ENCODE results near the gene CD300LF. TPM values are rescaled to one million over a fixed set of nuclear protein-coding genes. Genes with fewer than 3 reads are reported as not detected.

Gene CD300LF
- total RNA-seq, 1 experiment from 2014 or later = 0.13 TPM

DNA sequence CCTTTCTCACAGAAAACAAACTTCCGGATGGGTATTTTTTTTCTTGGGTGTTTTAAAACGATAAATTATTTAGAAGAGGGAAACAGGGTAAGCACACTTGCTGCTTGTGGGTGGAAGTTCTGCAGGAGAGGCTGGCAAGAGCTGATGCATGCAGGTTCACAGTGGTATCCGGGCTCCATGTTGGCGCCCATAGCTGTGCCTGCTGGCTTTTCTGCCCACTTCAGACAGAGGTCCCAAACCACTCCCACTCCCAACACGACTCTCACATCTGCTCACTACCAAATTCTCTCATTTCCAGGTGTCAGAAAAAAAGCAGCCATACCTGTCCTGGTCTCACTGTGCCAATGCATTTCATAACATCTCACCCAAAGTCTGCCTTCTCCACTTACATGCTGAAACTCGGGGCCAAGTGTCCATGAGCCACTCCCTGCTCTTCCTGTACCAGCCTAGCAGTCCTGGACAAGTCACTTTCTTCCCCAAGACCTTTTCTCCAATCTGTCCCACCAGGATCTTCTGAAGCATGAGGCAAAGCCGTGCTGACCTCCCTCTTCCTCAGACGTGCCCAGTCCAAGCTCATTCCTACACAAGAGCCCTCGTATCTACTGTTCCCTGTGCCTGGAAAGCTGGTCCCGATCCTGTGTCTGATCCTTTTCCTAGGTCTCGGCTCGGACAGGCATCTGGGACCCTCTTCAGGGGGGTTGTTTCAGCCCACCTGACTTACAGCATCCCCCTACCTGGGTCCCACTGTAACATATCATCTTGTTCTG lies 1.5 kb downstream of the CD300LF start:
- DNase-seq (ENCODE audit: low read depth, low spot score) = no peak
- in situ Hi-C loops (cut with HindIII; ENCODE audit: low pct_unique_long_range_greater_than_20kb, low sequenced_read_pairs) = no loop called here

DNA sequence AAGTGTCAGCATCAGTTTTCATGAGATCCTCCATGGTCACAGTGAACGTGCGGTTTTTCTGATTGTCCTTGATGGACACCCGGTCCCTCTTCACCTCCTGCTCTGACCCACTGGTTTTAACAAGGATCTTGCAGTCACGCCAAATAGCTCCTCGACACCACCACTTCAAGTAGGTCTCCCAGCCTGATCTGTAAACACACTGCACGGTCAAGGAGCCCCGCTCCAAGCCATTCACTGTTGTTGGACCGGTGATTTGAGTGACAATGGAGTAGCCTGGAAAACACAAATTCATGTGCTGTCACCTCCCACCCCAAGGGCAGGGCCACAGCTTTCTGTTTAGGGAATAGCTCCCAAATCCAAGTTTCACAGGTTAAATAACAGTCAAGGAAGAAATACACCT lies 8.2 kb downstream of the CD300LF start:
- in situ Hi-C loops (cut with HindIII; ENCODE audit: low pct_unique_long_range_greater_than_20kb, low sequenced_read_pairs) = no loop called here
- DNase-seq (ENCODE audit: low read depth, low spot score) = no peak

- in situ Hi-C loops (cut with HindIII; ENCODE audit: low pct_unique_long_range_greater_than_20kb, low sequenced_read_pairs) = no loop called here
- no peak for DNase-seq (ENCODE audit: low read depth, low spot score)
Measured at GRCh38 chr17:74703311-74703710, 9.4 kb downstream of the CD300LF start.

- DNase-seq (ENCODE audit: low read depth, low spot score) = no peak
- in situ Hi-C loops (cut with HindIII; ENCODE audit: low pct_unique_long_range_greater_than_20kb, low sequenced_read_pairs) = no loop called here
Measured at GRCh38 chr17:74702116-74702871, 10.4 kb downstream of the CD300LF start.

GRCh38 chr17:74699236-74699635 lies 13.5 kb downstream of the CD300LF start:
- in situ Hi-C loops (cut with HindIII; ENCODE audit: low pct_unique_long_range_greater_than_20kb, low sequenced_read_pairs) = no loop called here
- no peak for DNase-seq (ENCODE audit: low read depth, low spot score)

- no peak for DNase-seq (ENCODE audit: low read depth, low spot score)
- in situ Hi-C loops (cut with HindIII; ENCODE audit: low pct_unique_long_range_greater_than_20kb, low sequenced_read_pairs) = no loop called here
Measured at GRCh38 chr17:74698069-74698468, 14.7 kb downstream of the CD300LF start.

- DNase-seq (ENCODE audit: low read depth, low spot score) = peak; percentile 82
- in situ Hi-C loops (cut with HindIII; ENCODE audit: low pct_unique_long_range_greater_than_20kb, low sequenced_read_pairs) = no loop called here
Measured at GRCh38 chr17:74697515-74697914, 15.2 kb downstream of the CD300LF start.

DNA sequence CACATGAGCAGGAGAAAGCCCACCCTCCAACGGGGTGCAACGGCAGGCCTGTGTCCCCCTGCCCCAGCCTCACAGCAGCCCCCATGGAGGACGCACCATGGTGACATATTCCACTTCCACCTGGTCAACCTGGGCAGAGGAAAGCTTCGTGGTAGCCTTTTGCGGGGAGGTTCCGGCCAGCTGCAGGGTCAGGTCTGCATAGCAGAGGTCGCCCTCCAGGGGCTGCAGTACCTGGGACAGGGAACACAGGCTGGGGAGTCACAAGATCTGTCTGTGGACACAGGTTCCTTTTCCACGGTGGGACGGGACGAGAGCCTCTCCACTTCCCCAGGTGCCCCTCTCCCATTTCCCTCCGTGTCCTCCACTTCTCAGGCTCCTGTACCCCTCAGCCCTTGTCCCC lies 17.1 kb downstream of the CD300LF start:
- in situ Hi-C loops (cut with HindIII; ENCODE audit: low pct_unique_long_range_greater_than_20kb, low sequenced_read_pairs) = no loop called here
- DNase-seq (ENCODE audit: low read depth, low spot score) = no peak

- in situ Hi-C loops (cut with HindIII; ENCODE audit: low pct_unique_long_range_greater_than_20kb, low sequenced_read_pairs) = no loop called here
- DNase-seq (ENCODE audit: low read depth, low spot score) = no peak
Measured at GRCh38 chr17:74694081-74694480, 18.6 kb downstream of the CD300LF start.

GRCh38 chr17:74691151-74691550 lies 21.6 kb downstream of the CD300LF start:
- in situ Hi-C loops (cut with HindIII; ENCODE audit: low pct_unique_long_range_greater_than_20kb, low sequenced_read_pairs) = no loop called here
- DNase-seq (ENCODE audit: low read depth, low spot score) = no peak

DNA sequence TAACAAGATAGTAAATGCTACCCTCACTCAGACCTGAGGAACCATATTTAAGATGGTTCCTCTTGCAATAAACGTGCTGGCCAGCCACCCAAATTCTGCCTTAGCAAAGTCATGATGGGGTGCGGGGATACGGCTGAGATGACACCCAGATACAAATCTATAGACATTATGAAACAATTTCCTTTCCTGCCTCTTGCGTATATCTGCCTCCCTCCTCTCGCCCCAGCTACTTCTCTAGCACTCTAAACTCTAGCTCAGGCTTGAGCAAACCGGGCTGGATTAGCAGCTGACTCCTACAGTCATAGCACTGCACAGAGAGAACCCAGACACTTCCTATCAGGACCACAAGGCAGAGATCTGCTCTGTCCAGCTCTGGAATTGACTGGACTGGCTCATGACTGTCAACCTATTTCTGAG lies 22.3 kb downstream of the CD300LF start:
- DNase-seq (ENCODE audit: low read depth, low spot score) = no peak
- in situ Hi-C loops (cut with HindIII; ENCODE audit: low pct_unique_long_range_greater_than_20kb, low sequenced_read_pairs) = no loop called here

GRCh38 chr17:74687886-74688285 lies 24.8 kb downstream of the CD300LF start:
- in situ Hi-C loops (cut with HindIII; ENCODE audit: low pct_unique_long_range_greater_than_20kb, low sequenced_read_pairs) = no loop called here
- DNase-seq (ENCODE audit: low read depth, low spot score) = no peak

- in situ Hi-C loops (cut with HindIII; ENCODE audit: low pct_unique_long_range_greater_than_20kb, low sequenced_read_pairs) = no loop called here
- peak; percentile 49 for DNase-seq (ENCODE audit: low read depth, low spot score)
Measured at GRCh38 chr17:74686761-74687160, 26.0 kb downstream of the CD300LF start.

DNA sequence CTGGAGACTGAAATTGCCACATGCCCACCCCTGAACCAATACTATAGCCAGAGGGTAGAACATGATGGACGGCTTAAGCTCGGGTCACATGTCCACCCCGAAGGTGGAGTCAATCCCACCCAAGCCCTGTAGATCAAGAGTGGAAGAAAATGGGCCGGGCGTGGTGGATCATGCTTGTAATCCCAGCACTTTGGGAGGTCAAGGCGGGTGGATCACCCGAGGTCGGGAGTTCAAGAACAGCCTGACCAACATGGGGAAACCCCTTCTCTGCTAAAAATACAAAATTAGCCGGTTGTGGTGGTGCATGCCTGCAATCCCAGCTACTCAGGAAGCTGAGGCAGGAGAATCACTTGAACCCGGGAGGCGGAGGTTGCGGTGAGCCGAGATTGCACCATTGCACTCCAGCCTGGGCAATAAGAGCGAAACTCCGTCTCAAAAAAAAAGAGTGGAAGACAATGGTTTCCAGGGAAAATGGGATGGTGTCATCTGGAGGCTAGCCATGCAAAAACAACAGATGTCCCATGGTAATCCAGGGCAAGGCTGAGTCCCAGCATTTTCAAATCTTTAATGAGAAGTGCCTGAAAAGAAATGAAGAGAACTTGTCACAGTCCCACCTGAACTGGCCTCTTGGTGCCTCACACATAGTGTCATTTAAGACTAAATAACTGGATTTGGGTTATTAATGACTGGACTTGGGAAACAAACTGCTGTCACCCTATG lies 30.1 kb downstream of the CD300LF start:
- in situ Hi-C loops (cut with HindIII; ENCODE audit: low pct_unique_long_range_greater_than_20kb, low sequenced_read_pairs) = no loop called here
- no peak for DNase-seq (ENCODE audit: low read depth, low spot score)

DNA sequence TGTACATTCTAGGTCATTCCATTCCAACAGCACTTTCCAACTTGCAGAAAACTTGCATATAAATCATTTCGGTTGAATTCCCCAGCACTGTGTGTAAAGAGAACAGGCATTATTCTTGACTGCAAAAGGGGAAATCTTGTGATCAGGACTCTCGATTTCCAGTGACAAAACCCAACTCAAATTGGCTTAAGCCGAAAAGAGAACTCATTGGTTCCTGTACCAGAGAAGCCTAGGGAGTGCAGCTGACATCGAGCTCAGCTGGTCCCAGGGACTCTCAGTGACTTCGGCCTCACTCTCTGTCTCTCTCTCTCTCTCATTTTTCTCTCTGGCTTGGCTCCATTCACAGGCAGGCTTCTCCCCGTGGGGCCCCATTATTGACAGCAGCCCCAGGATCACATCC lies 30.7 kb downstream of the CD300LF start:
- in situ Hi-C loops (cut with HindIII; ENCODE audit: low pct_unique_long_range_greater_than_20kb, low sequenced_read_pairs) = no loop called here
- DNase-seq (ENCODE audit: low read depth, low spot score) = no peak

GRCh38 chr17:74680941-74681340 lies 31.8 kb downstream of the CD300LF start:
- in situ Hi-C loops (cut with HindIII; ENCODE audit: low pct_unique_long_range_greater_than_20kb, low sequenced_read_pairs) = no loop called here
- no peak for DNase-seq (ENCODE audit: low read depth, low spot score)

- DNase-seq (ENCODE audit: low read depth, low spot score) = no peak
- in situ Hi-C loops (cut with HindIII; ENCODE audit: low pct_unique_long_range_greater_than_20kb, low sequenced_read_pairs) = no loop called here
Measured at GRCh38 chr17:74680213-74680612, 32.5 kb downstream of the CD300LF start.

GRCh38 chr17:74679374-74679773 lies 33.3 kb downstream of the CD300LF start:
- DNase-seq (ENCODE audit: low read depth, low spot score) = no peak
- in situ Hi-C loops (cut with HindIII; ENCODE audit: low pct_unique_long_range_greater_than_20kb, low sequenced_read_pairs) = no loop called here

Measured in SK-MEL-5 (cell line).